A549 treated with RU486 at 1 μM for 4 hours (cell line): ENCODE measurements around the gene ADCYAP1. TPM values are rescaled to one million over a fixed set of nuclear protein-coding genes. Genes with fewer than 3 reads are reported as not detected.

Source experiments
- total RNA-seq: library from RNA; stranded (reverse); fragments of 200-300 nt; extraction: Qiagen RNA extraction; gene quantifications from 5 replicates; pipeline ENCODE4 v1.2.3, GENCODE V29; 2022; ENCODE audit warnings: low read depth

ADCYAP1 gene
- total RNA-seq, result not detected in 5 replicates

DNA sequence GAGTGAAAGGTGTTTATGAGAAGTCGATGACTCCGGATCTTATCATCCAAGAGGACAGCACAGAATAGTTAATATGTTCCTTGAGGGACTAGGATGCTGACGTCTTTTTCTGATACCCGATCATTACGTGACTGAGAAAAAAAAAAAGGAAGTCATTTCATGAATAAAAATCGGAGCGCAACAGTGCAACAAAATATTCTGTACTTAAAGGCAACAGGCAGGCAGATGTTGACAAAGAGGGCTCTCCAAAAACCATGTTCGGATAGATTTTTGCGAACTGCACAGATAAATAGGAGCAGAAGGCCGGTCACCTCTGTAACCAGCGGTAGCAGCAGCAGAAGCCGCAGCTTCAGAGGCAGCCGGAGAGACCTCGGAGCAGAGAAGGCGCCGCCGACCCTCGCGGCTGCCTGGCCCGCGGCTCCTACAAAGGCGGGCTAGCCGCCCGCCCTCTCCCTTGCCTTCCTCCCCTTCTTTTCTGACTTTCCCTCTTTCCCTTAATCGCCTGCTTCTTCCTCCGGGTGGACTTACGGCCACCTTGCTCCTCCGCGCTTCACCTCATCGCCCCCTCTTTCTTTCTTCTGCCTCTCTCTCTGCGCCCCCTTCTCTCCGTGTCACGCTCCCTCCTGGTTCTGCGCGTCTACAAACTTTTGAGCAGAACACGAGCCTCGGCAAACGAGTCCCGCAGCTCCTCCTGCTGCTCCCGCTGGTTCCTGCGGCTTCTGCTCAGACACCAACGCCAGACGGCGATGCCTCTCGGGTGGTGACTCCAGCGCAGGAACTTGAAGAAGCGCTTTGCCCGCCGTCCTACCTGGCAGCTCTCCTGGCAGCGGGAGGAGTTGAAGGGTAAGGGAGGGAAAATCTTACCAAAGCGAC lies at the start of gene ADCYAP1:
TSS of gene ADCYAP1 (plus strand) at position 654 of the 873 bp plus-strand sequence. CDS start 516 bp downstream, outside the sequence.

Other genes with a start within 250 kb of the ADCYAP1 start
- gene TYMS, start 247.2 kb upstream of the ADCYAP1 start, total RNA-seq, result 154 to 183 TPM (median 172 TPM) in 5 replicates
- gene ENOSF1, start 192.2 kb upstream of the ADCYAP1 start, total RNA-seq, result 18.4 to 26.6 TPM (median 24.0 TPM) in 5 replicates
- 10.9 to 31.3 TPM (median 24.3 TPM) in 5 replicates for gene YES1, start 92.6 kb upstream of the ADCYAP1 start, total RNA-seq